ENCODE measurements around the gene TAF4B.
"Not testable (repeated sequence)": the region's sequence is repeated elsewhere in the genome, so short reads cannot be mapped to it uniquely, and the experiment has no call there.

DNA sequence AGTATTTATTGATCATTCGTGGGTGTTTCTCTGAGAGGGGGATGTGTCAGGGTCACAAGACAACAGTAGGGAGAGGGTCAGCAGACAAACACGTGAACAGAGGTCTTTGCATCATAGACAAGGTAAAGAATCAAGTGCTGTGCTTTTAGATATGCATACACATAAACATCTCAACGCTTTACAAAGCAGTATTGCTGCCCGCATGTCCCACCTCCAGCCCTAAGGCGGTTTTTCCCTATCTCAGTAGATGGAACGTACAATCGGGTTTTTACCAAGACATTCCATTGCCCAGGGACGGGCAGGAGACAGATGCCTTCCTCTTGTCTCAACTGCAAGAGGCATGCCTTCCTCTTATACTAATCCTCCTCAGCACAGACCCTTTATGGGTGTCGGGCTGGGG lies 24.2 kb upstream of the TAF4B start:
- TF ChIP-seq, protein P1, sequence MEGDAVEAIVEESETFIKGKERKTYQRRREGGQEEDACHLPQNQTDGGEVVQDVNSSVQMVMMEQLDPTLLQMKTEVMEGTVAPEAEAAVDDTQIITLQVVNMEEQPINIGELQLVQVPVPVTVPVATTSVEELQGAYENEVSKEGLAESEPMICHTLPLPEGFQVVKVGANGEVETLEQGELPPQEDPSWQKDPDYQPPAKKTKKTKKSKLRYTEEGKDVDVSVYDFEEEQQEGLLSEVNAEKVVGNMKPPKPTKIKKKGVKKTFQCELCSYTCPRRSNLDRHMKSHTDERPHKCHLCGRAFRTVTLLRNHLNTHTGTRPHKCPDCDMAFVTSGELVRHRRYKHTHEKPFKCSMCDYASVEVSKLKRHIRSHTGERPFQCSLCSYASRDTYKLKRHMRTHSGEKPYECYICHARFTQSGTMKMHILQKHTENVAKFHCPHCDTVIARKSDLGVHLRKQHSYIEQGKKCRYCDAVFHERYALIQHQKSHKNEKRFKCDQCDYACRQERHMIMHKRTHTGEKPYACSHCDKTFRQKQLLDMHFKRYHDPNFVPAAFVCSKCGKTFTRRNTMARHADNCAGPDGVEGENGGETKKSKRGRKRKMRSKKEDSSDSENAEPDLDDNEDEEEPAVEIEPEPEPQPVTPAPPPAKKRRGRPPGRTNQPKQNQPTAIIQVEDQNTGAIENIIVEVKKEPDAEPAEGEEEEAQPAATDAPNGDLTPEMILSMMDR (conservative IDR thresholded peaks at IDR 0.05 in 1 of 2, IDR thresholded peaks at IDR 0.05 in 1 of 2; ENCODE audit: extremely low read depth in 1 of 2, insufficient read depth in 1 of 2, low read depth in 1 of 2, low read length in 2 of 2), result not testable (repeated sequence)
- not testable (repeated sequence) for TF ChIP-seq EZH2 (IDR thresholded peaks at IDR 0.05; ENCODE audit: borderline replicate concordance, low read length)

All from mammary epithelial cell (primary cell).